ENCODE results near the gene ASB4.

Gene ASB4

DNA sequence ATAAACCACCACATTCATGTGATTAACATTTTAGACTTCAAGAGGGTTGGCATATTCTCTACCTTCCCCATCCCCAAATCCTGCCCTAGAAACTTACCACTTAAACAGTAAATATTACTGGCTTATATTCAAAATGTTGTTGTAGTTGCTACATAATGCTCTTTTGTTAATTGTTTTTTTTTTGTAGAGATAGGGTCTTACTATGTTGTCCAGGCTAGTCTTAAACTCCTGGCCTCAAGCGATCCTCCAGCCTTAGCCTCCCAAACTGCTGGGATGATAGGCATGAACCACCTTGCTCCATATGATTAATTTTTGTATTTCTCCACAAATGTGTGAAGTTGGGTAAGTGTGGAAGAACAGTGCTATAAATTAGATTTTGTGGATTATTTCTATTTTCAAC, 104.0 kb downstream of the ASB4 start:
- Histone ChIP-seq H3F3A (ENCODE audit: insufficient read depth, low read length) (no peaks in the 10 kb centered on the region), H3K4me2 (ENCODE audit: low read depth, low read length) (no peak overlapping the region), H2AFZ (ENCODE audit: low read length) (no peak overlapping the region), H3K4me3 (ENCODE audit: low read length) (no peak overlapping the region), H3K4me1 (ENCODE audit: low read length) (no peaks in the 10 kb centered on the region), H3K9me2 (replicated peaks; ENCODE audit: insufficient read depth, low read length) (no peaks in the 10 kb centered on the region), H3K27ac (ENCODE audit: low read length) (no peak overlapping the region), H3K79me2 (ENCODE audit: low read length) (no peaks in the 10 kb centered on the region), H4K20me1 (ENCODE audit: insufficient read depth, low read length) (no peaks in the 10 kb centered on the region), H3K9ac (ENCODE audit: low read length) (no peak overlapping the region), H3K9me3 (replicated peaks; ENCODE audit: insufficient read depth, low read length) (no peaks in the 10 kb centered on the region), H3K36me3 (replicated peaks; ENCODE audit: insufficient read depth, low read length) (no peaks in the 10 kb centered on the region), H3K27me3 (replicated peaks; ENCODE audit: insufficient read depth, low read length) (no peaks in the 10 kb centered on the region)
- no peak for DNase-seq
- TF ChIP-seq, protein P1, sequence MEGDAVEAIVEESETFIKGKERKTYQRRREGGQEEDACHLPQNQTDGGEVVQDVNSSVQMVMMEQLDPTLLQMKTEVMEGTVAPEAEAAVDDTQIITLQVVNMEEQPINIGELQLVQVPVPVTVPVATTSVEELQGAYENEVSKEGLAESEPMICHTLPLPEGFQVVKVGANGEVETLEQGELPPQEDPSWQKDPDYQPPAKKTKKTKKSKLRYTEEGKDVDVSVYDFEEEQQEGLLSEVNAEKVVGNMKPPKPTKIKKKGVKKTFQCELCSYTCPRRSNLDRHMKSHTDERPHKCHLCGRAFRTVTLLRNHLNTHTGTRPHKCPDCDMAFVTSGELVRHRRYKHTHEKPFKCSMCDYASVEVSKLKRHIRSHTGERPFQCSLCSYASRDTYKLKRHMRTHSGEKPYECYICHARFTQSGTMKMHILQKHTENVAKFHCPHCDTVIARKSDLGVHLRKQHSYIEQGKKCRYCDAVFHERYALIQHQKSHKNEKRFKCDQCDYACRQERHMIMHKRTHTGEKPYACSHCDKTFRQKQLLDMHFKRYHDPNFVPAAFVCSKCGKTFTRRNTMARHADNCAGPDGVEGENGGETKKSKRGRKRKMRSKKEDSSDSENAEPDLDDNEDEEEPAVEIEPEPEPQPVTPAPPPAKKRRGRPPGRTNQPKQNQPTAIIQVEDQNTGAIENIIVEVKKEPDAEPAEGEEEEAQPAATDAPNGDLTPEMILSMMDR (IDR thresholded peaks at IDR 0.05; ENCODE audit: low read length): no peak
- TF ChIP-seq EZH2 (optimal IDR thresholded peaks at IDR 0.05; ENCODE audit: low read depth, low read length) (no peak), EZH2phosphoT487 (IDR thresholded peaks at IDR 0.05; ENCODE audit: low read length) (no peak)

All from MM.1S (cell line).